Mammary epithelial cell (primary cell): ENCODE results near the gene GOT1.

Experiments used
- CTCF ChIP-seq, 2 donors: IDR thresholded peaks in 1 of 2; conservative IDR thresholded peaks in 1 of 2; 2 replicates each; pipeline ENCODE4 v1.5.1; 2011 to 2012; ENCODE audit warnings: inconsistent platforms in 2 of 2, low read length in 2 of 2, mild to moderate bottlenecking in 2 of 2, control low read depth in 1 of 2, low read depth in 1 of 2; ENCODE audit not compliant: insufficient read depth in 1 of 2; ENCODE audit errors: extremely low read depth in 1 of 2
- EZH2 ChIP-seq: IDR thresholded peaks from 2 replicates; pipeline ENCODE4 v1.6.1; 2012; ENCODE audit warnings: low read length, inconsistent platforms, borderline replicate concordance

- no peak for TF ChIP-seq CTCF (conservative IDR thresholded peaks at IDR 0.05 in 1 of 2, IDR thresholded peaks at IDR 0.05 in 1 of 2; ENCODE audit: extremely low read depth in 1 of 2, insufficient read depth in 1 of 2, low read depth in 1 of 2, low read length in 2 of 2)
- TF ChIP-seq EZH2: no peak
These were observed 21.0 kb upstream of the GOT1 start for GRCh38 chr10:99451499-99451788.
